Myocyte (in vitro differentiated cells): ENCODE measurements around the gene SLC9C1. TPM values are rescaled to one million over a fixed set of nuclear protein-coding genes. Genes with fewer than 3 reads are reported as not detected.

Experiments used
- DNase-seq: peaks from one replicate; pipeline ENCODE4 v3.0.0-alpha.2; 2012; ENCODE audit warnings: low read depth
- total RNA-seq: library from RNA; depleted of rRNA; stranded (reverse); fragments of >200 nt; gene quantifications from 2 replicates; pipeline ENCODE4 v1.2.3, GENCODE V29; 2014

The SLC9C1 gene
- total RNA-seq, 1 donor from 2014 or later, result not detected

GRCh38 chr3:112132975-112133448 lies 161.0 kb downstream of the SLC9C1 start, which contains the start of gene GCSAM:
GCSAM (minus strand) TSS chr3:112133248; CDS start chr3:112133120, 128 bp downstream.
- DNase-seq, result no peak

GRCh38 chr3:112132554-112132953 lies 161.5 kb downstream of the SLC9C1 start:
- no peak for DNase-seq

- DNase-seq, result no peak
Measured at GRCh38 chr3:112132088-112132487, 161.9 kb downstream of the SLC9C1 start.

- DNase-seq, result no peak
Measured at GRCh38 chr3:112131111-112131510, 162.9 kb downstream of the SLC9C1 start.

- no peak for DNase-seq
Measured at GRCh38 chr3:112130638-112130993, 163.4 kb downstream of the SLC9C1 start.

- DNase-seq, result no peak
Measured at GRCh38 chr3:112129925-112130637, 163.9 kb downstream of the SLC9C1 start.

GRCh38 chr3:112128843-112129727 lies 164.9 kb downstream of the SLC9C1 start:
- no peak for DNase-seq

- no peak for DNase-seq
Measured at GRCh38 chr3:112127522-112128494, 166.2 kb downstream of the SLC9C1 start.

GRCh38 chr3:112126511-112126911 lies 167.5 kb downstream of the SLC9C1 start:
- DNase-seq, result peak; percentile 22

GRCh38 chr3:112124907-112125607 lies 169.0 kb downstream of the SLC9C1 start:
- DNase-seq, result peak; percentile 83

- DNase-seq, result no peak
Measured at GRCh38 chr3:112123548-112123947, 170.5 kb downstream of the SLC9C1 start.

- DNase-seq, result no peak
Measured at GRCh38 chr3:112122870-112123269, 171.1 kb downstream of the SLC9C1 start.

GRCh38 chr3:112121577-112122547 lies 172.2 kb downstream of the SLC9C1 start:
- DNase-seq, result no peak

- DNase-seq, result no peak
Measured at GRCh38 chr3:112119962-112120836, 173.8 kb downstream of the SLC9C1 start.

- DNase-seq, result no peak
Measured at GRCh38 chr3:112117841-112118571, 176.0 kb downstream of the SLC9C1 start.

- DNase-seq, result no peak
Measured at GRCh38 chr3:112117415-112117814, 176.6 kb downstream of the SLC9C1 start.

- DNase-seq, result no peak
Measured at GRCh38 chr3:112116748-112117186, 177.2 kb downstream of the SLC9C1 start.
